Uterus (tissue), 2 donors: ENCODE measurements around the gene ZFAND4.
"Not testable (repeated sequence)": the region's sequence is repeated elsewhere in the genome, so short reads cannot be mapped to it uniquely, and the experiment has no call there.

Experiments
- CTCF ChIP-seq, 4 experiments: fragments of 200-600 bp in 2 of 4; fragments of 450-650 bp in 2 of 4; sonication (generic) in 2 of 4; IDR thresholded peaks; one replicate each; pipeline ENCODE4 v1.5.1; 2016 to 2019; ENCODE audit warnings: antibody characterized with exemption in 4 of 4, mild to moderate bottlenecking in 2 of 4, moderate library complexity in 1 of 4
- POLR2A ChIP-seq, 2 donors: fragments of 450-650 bp; IDR thresholded peaks; one replicate each; pipeline ENCODE4 v1.6.1; 2016; ENCODE audit warnings: antibody characterized with exemption in 2 of 2, mild to moderate bottlenecking in 1 of 2, moderate library complexity in 1 of 2

- not testable (repeated sequence) for TF ChIP-seq POLR2A, CTCF (IDR thresholded peaks at IDR 0.05)
Measured at GRCh38 chr10:45654753-45655141, 17.8 kb downstream of the ZFAND4 start.
